GM12873 (cell line): Measurements from ENCODE around the gene PATL1.

Experiments used
- TF ChIP-seq, protein P1 (sequence below): IDR thresholded peaks from 2 replicates; pipeline ENCODE4 v1.5.1; 2012; ENCODE audit warnings: low read depth, mild to moderate bottlenecking, moderate library complexity, low read length, control low read depth; ENCODE audit not compliant: insufficient read depth; ENCODE audit errors: missing control alignments

PATL1 gene

DNA sequence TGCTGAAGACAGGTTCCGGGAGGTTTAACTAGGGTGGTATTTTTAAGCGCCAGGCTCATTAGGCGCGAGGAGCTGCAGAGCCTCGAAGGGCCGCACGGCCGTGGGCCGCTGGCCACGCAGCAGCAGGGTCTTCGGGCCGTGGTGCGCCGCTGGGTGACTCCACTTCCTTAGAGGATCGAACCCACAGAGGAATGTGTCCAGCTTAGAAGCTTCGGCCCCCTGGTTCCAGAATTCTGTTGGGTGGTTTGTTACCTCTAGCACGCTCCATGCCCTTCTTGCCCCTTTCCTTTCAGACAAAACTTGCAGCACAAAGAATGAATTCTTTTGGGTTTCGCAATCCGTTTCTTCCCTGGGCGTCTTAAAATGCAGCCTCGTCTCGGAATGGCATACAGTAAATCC lies 773 bp upstream of the PATL1 start:
- TF ChIP-seq, protein P1, sequence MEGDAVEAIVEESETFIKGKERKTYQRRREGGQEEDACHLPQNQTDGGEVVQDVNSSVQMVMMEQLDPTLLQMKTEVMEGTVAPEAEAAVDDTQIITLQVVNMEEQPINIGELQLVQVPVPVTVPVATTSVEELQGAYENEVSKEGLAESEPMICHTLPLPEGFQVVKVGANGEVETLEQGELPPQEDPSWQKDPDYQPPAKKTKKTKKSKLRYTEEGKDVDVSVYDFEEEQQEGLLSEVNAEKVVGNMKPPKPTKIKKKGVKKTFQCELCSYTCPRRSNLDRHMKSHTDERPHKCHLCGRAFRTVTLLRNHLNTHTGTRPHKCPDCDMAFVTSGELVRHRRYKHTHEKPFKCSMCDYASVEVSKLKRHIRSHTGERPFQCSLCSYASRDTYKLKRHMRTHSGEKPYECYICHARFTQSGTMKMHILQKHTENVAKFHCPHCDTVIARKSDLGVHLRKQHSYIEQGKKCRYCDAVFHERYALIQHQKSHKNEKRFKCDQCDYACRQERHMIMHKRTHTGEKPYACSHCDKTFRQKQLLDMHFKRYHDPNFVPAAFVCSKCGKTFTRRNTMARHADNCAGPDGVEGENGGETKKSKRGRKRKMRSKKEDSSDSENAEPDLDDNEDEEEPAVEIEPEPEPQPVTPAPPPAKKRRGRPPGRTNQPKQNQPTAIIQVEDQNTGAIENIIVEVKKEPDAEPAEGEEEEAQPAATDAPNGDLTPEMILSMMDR: no peak

DNA sequence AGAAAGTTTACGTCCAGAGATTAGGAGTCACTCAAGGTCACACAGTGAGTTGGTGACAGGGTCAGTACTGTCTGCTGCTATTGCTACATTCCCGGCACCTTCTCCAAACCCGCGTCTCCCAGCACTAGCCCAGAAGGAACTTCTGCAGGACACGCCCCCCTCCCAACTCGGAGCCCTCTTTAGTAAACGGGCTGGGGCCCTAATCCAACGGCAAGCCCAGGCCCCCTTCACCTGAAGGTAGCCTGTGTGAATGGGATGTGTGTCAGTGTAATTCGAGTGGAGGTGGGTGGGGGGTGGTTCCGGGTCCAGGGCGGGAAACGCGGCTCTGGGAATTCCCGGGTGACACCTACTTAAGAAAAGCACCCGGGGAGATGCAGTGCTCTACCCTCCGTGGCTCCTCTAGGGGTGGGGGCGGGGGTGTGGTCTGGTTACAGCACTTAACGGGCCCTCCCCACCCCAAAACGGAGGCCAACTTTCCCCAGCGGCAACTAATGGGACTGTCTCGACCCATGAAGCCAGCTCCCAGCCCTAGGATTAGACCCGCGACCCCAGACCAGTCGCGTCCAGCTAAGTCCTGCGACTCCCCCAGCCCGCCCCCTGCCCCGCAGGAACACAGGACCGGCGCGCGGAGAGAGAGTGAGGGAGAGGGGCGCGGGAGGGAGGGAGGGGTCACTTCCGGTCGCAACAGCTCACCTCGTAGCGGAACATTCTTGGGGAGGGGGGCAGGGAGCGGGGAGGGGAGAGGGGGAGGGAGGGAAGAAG lies 468 bp downstream of the PATL1 start:
- TF ChIP-seq, protein P1: peak; percentile 20

DNA sequence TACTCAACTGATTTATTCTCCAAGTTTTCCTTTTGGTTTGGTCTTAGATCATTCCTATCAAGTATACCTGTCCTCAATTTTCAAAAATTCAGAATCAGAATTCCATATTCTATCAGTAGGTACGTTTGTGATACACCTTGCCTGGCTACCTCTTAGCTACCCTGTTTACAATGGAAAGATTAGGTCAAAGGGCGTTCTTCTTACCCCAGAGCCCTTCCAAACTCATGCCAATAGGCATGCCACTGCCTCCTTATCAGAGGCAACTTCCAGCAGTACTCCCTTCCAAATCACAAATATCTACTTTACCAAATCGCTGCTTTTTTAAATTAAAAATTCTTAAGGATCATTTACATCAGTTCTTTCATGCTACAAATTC lies 1.0 kb downstream of the PATL1 start:
- TF ChIP-seq, protein P1: no peak

DNA sequence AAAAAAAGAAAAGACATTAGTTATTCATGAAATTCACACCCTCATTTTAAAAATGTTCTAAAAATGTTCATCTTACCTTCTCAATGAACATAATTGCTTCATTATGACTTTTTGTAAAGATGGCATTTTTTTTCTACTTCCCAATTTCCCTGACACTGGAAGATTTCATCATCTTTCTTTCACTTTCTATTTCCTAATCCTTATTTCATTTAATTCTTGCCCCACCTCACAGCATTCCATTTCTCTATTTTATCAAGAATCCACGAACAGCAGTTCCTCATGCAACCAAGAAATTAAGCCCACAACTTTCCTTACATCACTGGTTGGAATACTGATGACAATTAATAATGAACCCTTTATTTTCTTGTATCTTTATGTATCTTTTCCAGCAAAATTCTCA lies 1.9 kb downstream of the PATL1 start:
- TF ChIP-seq, protein P1: no peak

DNA sequence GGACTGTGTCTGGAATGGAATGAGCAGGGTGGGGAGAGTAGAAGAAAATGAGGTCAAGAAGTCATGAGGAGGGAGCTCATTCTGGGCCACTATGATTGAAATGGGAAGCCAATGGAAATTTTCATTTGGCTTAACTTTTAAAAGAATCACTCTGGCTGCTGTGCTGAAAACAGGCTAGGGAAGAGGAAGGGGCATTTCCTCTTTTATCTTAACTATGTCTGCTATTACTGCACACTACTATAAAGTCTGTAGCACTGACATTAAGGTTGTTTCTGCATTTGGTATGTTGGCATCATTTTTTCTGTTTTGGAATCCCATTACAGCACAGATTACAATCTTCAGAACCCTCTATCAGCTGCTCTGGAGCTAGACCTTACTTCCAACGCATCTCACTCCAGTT lies 8.2 kb downstream of the PATL1 start:
- TF ChIP-seq, protein P1: no peak

DNA sequence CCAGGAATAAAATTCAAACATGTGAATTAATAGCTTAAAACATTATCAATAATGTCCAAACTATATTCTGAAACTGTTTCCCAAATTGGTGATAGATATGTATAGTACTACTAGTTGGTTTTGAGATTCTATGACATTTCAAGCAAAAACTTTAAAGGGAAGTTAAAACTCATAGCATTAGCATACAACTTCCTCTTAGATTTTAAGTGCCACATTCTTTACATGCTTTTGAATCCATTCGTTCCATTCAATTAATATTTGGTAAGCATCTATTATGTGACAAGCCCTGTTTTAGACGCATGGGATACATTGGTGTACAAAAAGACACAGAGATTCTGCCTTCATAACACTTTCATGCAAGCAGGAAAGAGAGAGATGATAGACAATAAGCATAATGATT lies 8.9 kb downstream of the PATL1 start:
- TF ChIP-seq, protein P1: no peak

DNA sequence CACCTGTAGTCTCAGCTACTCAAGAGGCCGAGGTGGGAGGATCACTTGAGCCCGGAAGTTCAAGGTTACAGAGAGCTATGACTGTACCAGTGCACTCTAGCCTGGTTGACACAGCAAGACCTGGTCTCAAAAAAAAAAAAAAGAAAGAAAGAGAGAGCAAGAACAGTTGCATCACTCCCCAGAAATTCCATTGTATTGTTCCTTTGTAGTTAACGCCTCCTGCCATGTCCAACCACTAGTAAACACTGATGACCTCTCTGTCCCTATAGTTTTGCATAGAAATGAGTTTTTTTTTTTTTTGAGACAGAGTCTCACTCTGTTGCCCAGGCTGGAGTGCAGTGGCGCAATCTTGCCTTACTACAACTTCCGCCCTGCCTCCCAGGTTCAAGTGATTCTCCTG lies 10.8 kb downstream of the PATL1 start:
- TF ChIP-seq, protein P1: no peak
